K562 (cell line): Measurements from ENCODE around the gene FGF14. TPM values are rescaled to one million over a fixed set of nuclear protein-coding genes. Genes with fewer than 3 reads are reported as not detected.

Experiments
- ATAC-seq: fragments of 200-7000 bp; cut with Tn5 transposase; 3 replicates; pipeline ENCODE4 v1.9.1; 2020; ENCODE audit warnings: moderate library complexity
- BruUV-seq: library from RNA; stranded (reverse); fragments of 400-500 nt; replicated peaks from 2 replicates; lab custom pipeline; 2021; lab: Mats Ljungman, UMichigan
- CTCF ChIA-PET: fragments of 300-600 bp; formaldehyde crosslinking; extraction: SDS; loops from one replicate; lab custom pipeline; 2021; ENCODE audit warnings: low intra/inter-chr PET ratio; lab: Yijun Ruan, JAX
- POLR2A ChIA-PET: fragments of 300-600, 350-650 bp; sonication (Branson Sonifier 250); formaldehyde crosslinking; extraction: SDS; loops from one replicate; lab custom pipeline; 2021; ENCODE audit warnings: antibody characterized with exemption, inconsistent platforms; lab: Yijun Ruan, JAX
- DNase-seq, 4 experiments: peaks; one replicate each; pipeline versions ENCODE4 v3.0.0 to v3.0.0-alpha.2; 2011 to 2018; ENCODE audit warnings: low spot score in 3 of 4, mixed read lengths in 3 of 4; ENCODE audit errors: extremely low read depth in 1 of 4
- FAIRE-seq: peaks from 2 replicates; lab custom pipeline; 2011; peaks lifted over from hg19 to GRCh38; lab: Jason Lieb, UNC
- H2AFZ ChIP-seq: 2 replicates; pipeline ENCODE4 v1.6.0; 2011; ENCODE audit warnings: low read depth, low read length, control low read depth, inconsistent platforms
- H3K27ac ChIP-seq: fragments of 200-600 bp; 3 replicates; pipeline ENCODE4 v1.8.0; 2011; ENCODE audit warnings: low read depth, mild to moderate bottlenecking, control low read depth, inconsistent platforms, low read length, moderate library complexity, mixed read lengths; ENCODE audit errors: extremely low read depth
- H3K27me3 ChIP-seq, 2 experiments: fragments of 300-600 bp in 1 of 2; 2 replicates in 1 of 2; 3 replicates in 1 of 2; pipeline versions ENCODE4 v1.6.0 to v1.8.0; 2011; ENCODE audit warnings: inconsistent platforms in 2 of 2, low read length in 2 of 2, mild to moderate bottlenecking in 1 of 2, mixed read lengths in 1 of 2, moderate library complexity in 1 of 2; ENCODE audit not compliant: control insufficient read depth in 2 of 2, insufficient read depth in 2 of 2
- H3K36me3 ChIP-seq: fragments of 300-600 bp; 3 replicates; pipeline ENCODE4 v1.8.0; 2011; ENCODE audit warnings: mild to moderate bottlenecking, low read length, inconsistent platforms; ENCODE audit not compliant: control insufficient read depth, insufficient read depth
- H3K4me1 ChIP-seq, 2 experiments: fragments of 200-600 bp in 1 of 2; replicated peaks in 1 of 2; 2 replicates in 1 of 2; 3 replicates in 1 of 2; pipeline versions ENCODE4 v1.5.1 to v1.8.0; 2011; ENCODE audit warnings: inconsistent platforms in 2 of 2, low read length in 2 of 2, mild to moderate bottlenecking in 1 of 2, mixed read lengths in 1 of 2, moderate library complexity in 1 of 2; ENCODE audit not compliant: control insufficient read depth in 2 of 2, insufficient read depth in 2 of 2
- H3K4me2 ChIP-seq: 2 replicates; pipeline ENCODE4 v1.6.1; 2011; ENCODE audit warnings: low read length, control low read depth, inconsistent platforms, mixed read lengths; ENCODE audit not compliant: insufficient read depth
- H3K4me3 ChIP-seq: fragments of 200-600 bp; sonication (generic), shearing (Covaris generic); 2 replicates; pipeline ENCODE4 v1.5.1; 2016; ENCODE audit warnings: control low read depth, inconsistent platforms
- H3K79me2 ChIP-seq: fragments of 200-600 bp; 3 replicates; pipeline ENCODE4 v1.8.0; 2011; ENCODE audit warnings: low read length, inconsistent platforms; ENCODE audit not compliant: control insufficient read depth, insufficient read depth
- H3K9ac ChIP-seq, 2 experiments: 2 replicates each; pipeline versions ENCODE4 v1.6.0 to v1.6.1; 2011; ENCODE audit warnings: low read depth in 2 of 2, low read length in 2 of 2, control low read depth in 1 of 2, inconsistent platforms in 1 of 2, mild to moderate bottlenecking in 1 of 2, mixed read lengths in 1 of 2; ENCODE audit not compliant: insufficient read depth in 1 of 2
- H3K9me1 ChIP-seq: one replicate; pipeline ENCODE4 v1.6.0; 2011; ENCODE audit warnings: inconsistent platforms, mild to moderate bottlenecking, low read length, moderate library complexity; ENCODE audit not compliant: control insufficient read depth, insufficient read depth
- H3K9me3 ChIP-seq: replicated peaks from 2 replicates; pipeline ENCODE4 v1.5.1; 2011; ENCODE audit warnings: low read depth, low read length, inconsistent platforms; ENCODE audit not compliant: control insufficient read depth, insufficient read depth
- H4K20me1 ChIP-seq: replicated peaks from 2 replicates; pipeline ENCODE4 v1.6.1; 2011; ENCODE audit warnings: low read length, inconsistent platforms, mixed read lengths; ENCODE audit not compliant: control insufficient read depth, insufficient read depth
- CBX1 ChIP-seq: sonication (generic); IDR thresholded peaks from 2 replicates; pipeline ENCODE4 v1.6.1; 2016; ENCODE audit warnings: antibody characterized with exemption, low read depth, mild to moderate bottlenecking
- E2F3 ChIP-seq: fragments of 250-450 bp; sonication (Bioruptor Pico); IDR thresholded peaks from 2 replicates; pipeline ENCODE4 v1.4.0; 2020; ENCODE audit warnings: mild to moderate bottlenecking
- KLF1 ChIP-seq: fragments of 450-650 bp; IDR thresholded peaks from 2 replicates; pipeline ENCODE4 v1.6.1; 2016; ENCODE audit warnings: missing genetic modification characterization, missing compliant biosample characterization
- MTA1 ChIP-seq: fragments of 450-650 bp; IDR thresholded peaks from 2 replicates; pipeline ENCODE4 v1.6.1; 2017; ENCODE audit warnings: borderline replicate concordance
- RAD51 ChIP-seq: fragments of 450-650 bp; IDR thresholded peaks from 2 replicates; pipeline ENCODE4 v1.7.1; 2016; ENCODE audit warnings: low read depth, mild to moderate bottlenecking, borderline replicate concordance
- RBM34 ChIP-seq: fragments of 200-400 bp; formaldehyde crosslinking; IDR thresholded peaks from 2 replicates; pipeline ENCODE4 v1.6.1; 2018; ENCODE audit warnings: low read length, borderline replicate concordance; ENCODE audit not compliant: insufficient read depth
- ZFP30 ChIP-seq: fragments of 250-450 bp; sonication (Bioruptor Pico); IDR thresholded peaks from 2 replicates; pipeline ENCODE4 v1.8.0; 2022; ENCODE audit warnings: moderate library complexity, mild to moderate bottlenecking, inconsistent platforms, borderline replicate concordance
- WGBS: fragments of 100-300 bp; shearing (Covaris generic); methylation state at CpG from one replicate; pipeline ENCODE4 v1.1.6; 2016; ENCODE audit warnings: low coverage, mixed read lengths; ENCODE audit not compliant: insufficient coverage; ENCODE audit errors: missing lambda C conversion rate; 5-methylcytosine and 5-hydroxymethylcytosine counted together
- in situ Hi-C: fragments of 300-500 bp; cut with MboI; formaldehyde crosslinking; loops from 4 replicates; pipeline ENCODE4 v1.15.0; 2018; ENCODE audit warnings: inconsistent platforms, mixed read lengths
- intact Hi-C: fragments of 100-400 bp; cut with micrococcal nuclease; formaldehyde crosslinking; loops from 2 replicates; pipeline ENCODE4 v1.14.2; 2022
- polyA plus RNA-seq, 8 experiments: library from polyadenylated mRNA; depleted of rRNA in 4 of 8; stranded (reverse) in 5 of 8; unstranded in 3 of 8; fragments of >200 nt; fragmentation: Nextera tagmentation in 2 of 8; fragmentation: Illumina TruSeq in 1 of 8; extraction: Ambion mirVana in 2 of 8; extraction: Trizol in 1 of 8; gene quantifications; 2 replicates each; pipeline versions ENCODE4 v1.2.1 to v1.2.3, GENCODE V29; 2011 to 2014; ENCODE audit warnings: inconsistent platforms in 1 of 8, missing spikeins in 1 of 8
- total RNA-seq, 7 experiments: library from RNA; depleted of rRNA in 6 of 7; stranded (reverse); fragments of >200 nt in 6 of 7; fragmentation: Illumina TruSeq in 2 of 7; extraction: Trizol in 2 of 7; gene quantifications; 2 replicates each; pipeline versions ENCODE4 v1.2.1 to v1.2.3, GENCODE V29; 2011 to 2021; ENCODE audit warnings: low replicate concordance in 1 of 7
- TF ChIP-seq, protein P1 (sequence below): fragments of 250-450 bp; sonication (Bioruptor Pico); IDR thresholded peaks from 2 replicates; pipeline ENCODE4 v1.5.0; 2022; ENCODE audit warnings: mild to moderate bottlenecking
- TF ChIP-seq, protein P2 (sequence below): IDR thresholded peaks from 2 replicates; pipeline ENCODE4 v1.6.1; 2011; ENCODE audit not compliant: insufficient read length; ENCODE audit errors: extremely low read depth
- TF ChIP-seq, protein P3 (sequence below): fragments of 250-450 bp; sonication (Bioruptor Pico); IDR thresholded peaks from 2 replicates; pipeline ENCODE4 v1.4.0; 2020; ENCODE audit warnings: mild to moderate bottlenecking

FGF14 gene
- total and polyA plus RNA-seq, 9 of the 15 experiments (the other 6 are each of a cell fraction or from before 2014, with no cell fraction given) = not detected

DNA sequence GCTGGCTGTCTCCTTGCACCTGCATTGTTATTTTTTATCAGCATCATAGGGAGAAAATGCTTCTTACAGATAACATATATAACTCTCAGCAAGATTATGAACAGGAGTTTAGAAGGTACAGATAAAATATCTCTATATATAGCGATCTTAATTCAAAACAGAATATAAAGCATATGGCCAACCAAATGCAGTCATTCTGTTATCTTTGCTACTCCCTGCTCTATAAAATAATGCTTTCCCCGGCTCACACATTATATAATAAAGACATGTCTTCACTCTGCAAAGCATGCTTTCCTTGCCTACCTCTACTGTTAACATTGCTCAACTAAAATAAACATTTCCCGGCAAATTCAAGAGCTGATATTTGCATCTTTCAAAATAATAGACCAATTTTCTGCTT, 161.7 kb downstream of the FGF14 start (continued):
- TF ChIP-seq, protein P1, sequence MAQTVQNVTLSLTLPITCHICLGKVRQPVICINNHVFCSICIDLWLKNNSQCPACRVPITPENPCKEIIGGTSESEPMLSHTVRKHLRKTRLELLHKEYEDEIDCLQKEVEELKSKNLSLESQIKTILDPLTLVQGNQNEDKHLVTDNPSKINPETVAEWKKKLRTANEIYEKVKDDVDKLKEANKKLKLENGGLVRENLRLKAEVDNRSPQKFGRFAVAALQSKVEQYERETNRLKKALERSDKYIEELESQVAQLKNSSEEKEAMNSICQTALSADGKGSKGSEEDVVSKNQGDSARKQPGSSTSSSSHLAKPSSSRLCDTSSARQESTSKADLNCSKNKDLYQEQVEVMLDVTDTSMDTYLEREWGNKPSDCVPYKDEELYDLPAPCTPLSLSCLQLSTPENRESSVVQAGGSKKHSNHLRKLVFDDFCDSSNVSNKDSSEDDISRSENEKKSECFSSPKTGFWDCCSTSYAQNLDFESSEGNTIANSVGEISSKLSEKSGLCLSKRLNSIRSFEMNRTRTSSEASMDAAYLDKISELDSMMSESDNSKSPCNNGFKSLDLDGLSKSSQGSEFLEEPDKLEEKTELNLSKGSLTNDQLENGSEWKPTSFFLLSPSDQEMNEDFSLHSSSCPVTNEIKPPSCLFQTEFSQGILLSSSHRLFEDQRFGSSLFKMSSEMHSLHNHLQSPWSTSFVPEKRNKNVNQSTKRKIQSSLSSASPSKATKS (CRISPR knock-in tag) = no peak

DNA sequence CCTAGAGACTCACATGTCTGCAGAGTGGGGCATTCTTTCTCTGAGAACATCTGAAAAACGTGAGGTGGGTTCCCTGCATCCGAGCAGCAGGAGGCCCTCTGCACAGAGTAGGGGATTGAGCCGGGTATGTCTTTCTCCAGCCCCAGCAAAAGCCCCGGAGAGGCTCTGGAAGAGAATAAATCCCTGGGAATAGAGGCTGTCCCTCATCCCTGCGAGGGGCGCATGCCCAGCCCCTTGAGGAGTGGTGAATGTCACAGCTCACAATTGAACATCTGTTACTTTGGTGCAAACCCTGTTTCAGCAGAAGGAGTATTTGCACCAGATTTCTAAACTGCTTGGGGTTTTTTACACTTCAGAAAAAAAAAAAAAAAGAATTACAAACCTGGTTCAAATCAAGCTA, 164.6 kb downstream of the FGF14 start:
- in situ Hi-C loops = no loop called here

More for the DNA sequence above, 164.6 kb downstream of the FGF14 start:
- intact Hi-C loops = no loop called here
- WGBS = 0% methylated on average over 4 of the region's 6 CpGs
- Histone ChIP-seq H3K27me3 (no peaks in the 10 kb centered on the region), H3K9me3 (no peaks in the 10 kb centered on the region), H3K4me2 (no peak overlapping the region), H3K9me1 (no peaks in the 10 kb centered on the region), H3K79me2 (no peaks in the 10 kb centered on the region), H2AFZ (no peak overlapping the region), H4K20me1 (no peaks in the 10 kb centered on the region), H3K4me1 (no peaks in the 10 kb centered on the region), H3K4me3 (no peak overlapping the region), H3K36me3 (no peaks in the 10 kb centered on the region), H3K27ac (no peak overlapping the region), H3K9ac (no peak overlapping the region)
- FAIRE-seq = no peak
- no peak for ATAC-seq
- no TSS peak for BruUV-seq
- POLR2A ChIA-PET = no interaction called here
- CTCF ChIA-PET = no interaction called here
- TF ChIP-seq KLF1 = no peak
- TF ChIP-seq, protein P2, sequence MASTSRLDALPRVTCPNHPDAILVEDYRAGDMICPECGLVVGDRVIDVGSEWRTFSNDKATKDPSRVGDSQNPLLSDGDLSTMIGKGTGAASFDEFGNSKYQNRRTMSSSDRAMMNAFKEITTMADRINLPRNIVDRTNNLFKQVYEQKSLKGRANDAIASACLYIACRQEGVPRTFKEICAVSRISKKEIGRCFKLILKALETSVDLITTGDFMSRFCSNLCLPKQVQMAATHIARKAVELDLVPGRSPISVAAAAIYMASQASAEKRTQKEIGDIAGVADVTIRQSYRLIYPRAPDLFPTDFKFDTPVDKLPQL = no peak
- no peak for TF ChIP-seq RBM34
- TF ChIP-seq CBX1 = no peak
- TF ChIP-seq RAD51 = no peak
- TF ChIP-seq E2F3 (CRISPR knock-in tag) = no peak
- TF ChIP-seq MTA1 = no peak
- TF ChIP-seq, protein P3, sequence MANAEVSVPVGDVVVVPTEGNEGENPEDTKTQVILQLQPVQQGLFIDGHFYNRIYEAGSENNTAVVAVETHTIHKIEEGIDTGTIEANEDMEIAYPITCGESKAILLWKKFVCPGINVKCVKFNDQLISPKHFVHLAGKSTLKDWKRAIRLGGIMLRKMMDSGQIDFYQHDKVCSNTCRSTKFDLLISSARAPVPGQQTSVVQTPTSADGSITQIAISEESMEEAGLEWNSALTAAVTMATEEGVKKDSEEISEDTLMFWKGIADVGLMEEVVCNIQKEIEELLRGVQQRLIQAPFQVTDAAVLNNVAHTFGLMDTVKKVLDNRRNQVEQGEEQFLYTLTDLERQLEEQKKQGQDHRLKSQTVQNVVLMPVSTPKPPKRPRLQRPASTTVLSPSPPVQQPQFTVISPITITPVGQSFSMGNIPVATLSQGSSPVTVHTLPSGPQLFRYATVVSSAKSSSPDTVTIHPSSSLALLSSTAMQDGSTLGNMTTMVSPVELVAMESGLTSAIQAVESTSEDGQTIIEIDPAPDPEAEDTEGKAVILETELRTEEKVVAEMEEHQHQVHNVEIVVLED = no peak
- no peak for TF ChIP-seq ZFP30 (CRISPR knock-in tag)
- no peak for DNase-seq
